GM23338 (cell line): Measurements from ENCODE around the gene PAX2.
A peak's percentile ranks its signal among the peaks of the same experiment; 100 is the strongest.

ENCODE experiments used
- CREB1 ChIP-seq: fragments of 250-450 bp; sonication (Bioruptor Pico); IDR thresholded peaks from 2 replicates; pipeline ENCODE4 v1.5.0; 2020; ENCODE audit warnings: low read depth, mild to moderate bottlenecking, moderate library complexity
- EZH2 ChIP-seq: fragments of 200-600 bp; sonication (generic); IDR thresholded peaks from one replicate; pipeline ENCODE4 v1.8.0; 2017; ENCODE audit warnings: antibody characterized with exemption, mild to moderate bottlenecking, low read depth; ENCODE audit not compliant: unreplicated experiment
- EZH2phosphoT487 ChIP-seq: fragments of 200-600 bp; sonication (generic); IDR thresholded peaks from one replicate; pipeline ENCODE4 v1.8.1; 2018; ENCODE audit warnings: antibody characterized with exemption; ENCODE audit not compliant: unreplicated experiment
- JUNB ChIP-seq: IDR thresholded peaks from one replicate; pipeline ENCODE4 v1.6.1; 2016; ENCODE audit warnings: antibody characterized with exemption; ENCODE audit not compliant: unreplicated experiment
- NANOG ChIP-seq: IDR thresholded peaks from 2 replicates; pipeline ENCODE4 v1.6.1; 2016; ENCODE audit warnings: antibody characterized with exemption, borderline replicate concordance
- POLR2AphosphoS5 ChIP-seq: IDR thresholded peaks from 2 replicates; pipeline ENCODE4 v1.6.1; 2016; ENCODE audit warnings: antibody characterized with exemption, low read depth
- STAT1 ChIP-seq: IDR thresholded peaks from one replicate; pipeline ENCODE4 v1.6.1; 2016; ENCODE audit warnings: antibody characterized with exemption; ENCODE audit not compliant: unreplicated experiment
- ZNF114 ChIP-seq: fragments of 250-450 bp; sonication (Bioruptor Pico); IDR thresholded peaks from 2 replicates; pipeline ENCODE4 v1.5.0; 2020; ENCODE audit warnings: mild to moderate bottlenecking, moderate library complexity
- ZNF331 ChIP-seq: fragments of 250-450 bp; sonication (Bioruptor Pico); IDR thresholded peaks from 2 replicates; pipeline ENCODE4 v1.5.0; 2020; ENCODE audit warnings: low read depth, mild to moderate bottlenecking, moderate library complexity
- TF ChIP-seq, protein P1 (sequence below), 2 experiments: fragments of 200-600 bp in 1 of 2; sonication (generic) in 1 of 2; conservative IDR thresholded peaks; 2 replicates each; pipeline versions ENCODE4 v1.5.1 to v1.6.1; 2016 to 2017; ENCODE audit warnings: antibody characterized with exemption in 2 of 2, low read depth in 2 of 2, mild to moderate bottlenecking in 2 of 2, moderate library complexity in 1 of 2
- TF ChIP-seq, protein P2 (sequence below): IDR thresholded peaks from 2 replicates; pipeline ENCODE4 v1.6.1; 2016; ENCODE audit warnings: antibody characterized with exemption
- TF ChIP-seq, protein P3 (sequence below): IDR thresholded peaks from one replicate; pipeline ENCODE4 v1.6.1; 2018; ENCODE audit warnings: antibody characterized with exemption; ENCODE audit not compliant: unreplicated experiment

DNA sequence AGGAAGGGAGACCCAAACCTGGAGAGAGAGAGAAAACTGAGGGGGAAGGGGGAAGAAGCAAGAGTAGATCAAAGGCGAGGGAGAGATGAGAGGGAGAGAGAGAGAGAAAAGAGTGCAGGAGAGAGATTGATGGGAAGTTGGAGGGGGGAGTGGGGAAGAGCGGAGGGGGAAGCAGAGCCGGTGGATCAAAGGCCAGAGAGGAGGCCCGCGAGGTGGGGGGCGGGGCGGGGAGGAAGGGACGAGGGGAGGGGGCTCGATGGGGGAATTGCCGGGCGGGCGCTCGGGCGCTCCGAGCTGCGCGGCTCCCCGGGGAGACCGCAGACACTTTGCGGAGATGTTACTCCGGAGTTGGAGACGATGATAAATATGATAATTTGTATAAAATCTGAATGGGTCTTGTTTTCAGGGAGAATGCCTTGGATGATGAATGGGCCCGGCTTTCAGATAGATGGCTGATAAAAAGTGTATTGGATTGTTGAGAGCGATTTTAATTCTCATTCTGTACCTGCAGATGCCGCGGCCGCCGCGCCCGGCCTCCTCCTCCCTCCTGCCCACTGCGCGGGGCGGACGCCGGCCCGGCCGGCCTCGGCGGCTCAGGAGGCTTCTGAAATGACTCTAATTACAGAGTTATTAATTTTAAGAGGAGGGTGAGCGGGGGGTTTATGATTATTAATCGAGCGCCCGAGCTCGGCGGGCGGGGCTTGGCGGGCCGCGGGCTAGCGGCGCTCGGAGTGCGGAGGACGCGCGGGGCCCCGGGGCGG, 21.4 kb upstream of the PAX2 start:
- TF ChIP-seq, protein P1, sequence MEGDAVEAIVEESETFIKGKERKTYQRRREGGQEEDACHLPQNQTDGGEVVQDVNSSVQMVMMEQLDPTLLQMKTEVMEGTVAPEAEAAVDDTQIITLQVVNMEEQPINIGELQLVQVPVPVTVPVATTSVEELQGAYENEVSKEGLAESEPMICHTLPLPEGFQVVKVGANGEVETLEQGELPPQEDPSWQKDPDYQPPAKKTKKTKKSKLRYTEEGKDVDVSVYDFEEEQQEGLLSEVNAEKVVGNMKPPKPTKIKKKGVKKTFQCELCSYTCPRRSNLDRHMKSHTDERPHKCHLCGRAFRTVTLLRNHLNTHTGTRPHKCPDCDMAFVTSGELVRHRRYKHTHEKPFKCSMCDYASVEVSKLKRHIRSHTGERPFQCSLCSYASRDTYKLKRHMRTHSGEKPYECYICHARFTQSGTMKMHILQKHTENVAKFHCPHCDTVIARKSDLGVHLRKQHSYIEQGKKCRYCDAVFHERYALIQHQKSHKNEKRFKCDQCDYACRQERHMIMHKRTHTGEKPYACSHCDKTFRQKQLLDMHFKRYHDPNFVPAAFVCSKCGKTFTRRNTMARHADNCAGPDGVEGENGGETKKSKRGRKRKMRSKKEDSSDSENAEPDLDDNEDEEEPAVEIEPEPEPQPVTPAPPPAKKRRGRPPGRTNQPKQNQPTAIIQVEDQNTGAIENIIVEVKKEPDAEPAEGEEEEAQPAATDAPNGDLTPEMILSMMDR (conservative IDR thresholded peaks at IDR 0.05; ENCODE audit: low read depth in 2 of 2): no peak
- TF ChIP-seq EZH2phosphoT487: peak; percentile 94
- TF ChIP-seq ZNF331 (CRISPR knock-in tag): no peak
- TF ChIP-seq EZH2: peak; percentile 100
- TF ChIP-seq POLR2AphosphoS5: no peak
- TF ChIP-seq, protein P2, sequence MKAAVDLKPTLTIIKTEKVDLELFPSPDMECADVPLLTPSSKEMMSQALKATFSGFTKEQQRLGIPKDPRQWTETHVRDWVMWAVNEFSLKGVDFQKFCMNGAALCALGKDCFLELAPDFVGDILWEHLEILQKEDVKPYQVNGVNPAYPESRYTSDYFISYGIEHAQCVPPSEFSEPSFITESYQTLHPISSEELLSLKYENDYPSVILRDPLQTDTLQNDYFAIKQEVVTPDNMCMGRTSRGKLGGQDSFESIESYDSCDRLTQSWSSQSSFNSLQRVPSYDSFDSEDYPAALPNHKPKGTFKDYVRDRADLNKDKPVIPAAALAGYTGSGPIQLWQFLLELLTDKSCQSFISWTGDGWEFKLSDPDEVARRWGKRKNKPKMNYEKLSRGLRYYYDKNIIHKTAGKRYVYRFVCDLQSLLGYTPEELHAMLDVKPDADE: no peak
- TF ChIP-seq, protein P3, sequence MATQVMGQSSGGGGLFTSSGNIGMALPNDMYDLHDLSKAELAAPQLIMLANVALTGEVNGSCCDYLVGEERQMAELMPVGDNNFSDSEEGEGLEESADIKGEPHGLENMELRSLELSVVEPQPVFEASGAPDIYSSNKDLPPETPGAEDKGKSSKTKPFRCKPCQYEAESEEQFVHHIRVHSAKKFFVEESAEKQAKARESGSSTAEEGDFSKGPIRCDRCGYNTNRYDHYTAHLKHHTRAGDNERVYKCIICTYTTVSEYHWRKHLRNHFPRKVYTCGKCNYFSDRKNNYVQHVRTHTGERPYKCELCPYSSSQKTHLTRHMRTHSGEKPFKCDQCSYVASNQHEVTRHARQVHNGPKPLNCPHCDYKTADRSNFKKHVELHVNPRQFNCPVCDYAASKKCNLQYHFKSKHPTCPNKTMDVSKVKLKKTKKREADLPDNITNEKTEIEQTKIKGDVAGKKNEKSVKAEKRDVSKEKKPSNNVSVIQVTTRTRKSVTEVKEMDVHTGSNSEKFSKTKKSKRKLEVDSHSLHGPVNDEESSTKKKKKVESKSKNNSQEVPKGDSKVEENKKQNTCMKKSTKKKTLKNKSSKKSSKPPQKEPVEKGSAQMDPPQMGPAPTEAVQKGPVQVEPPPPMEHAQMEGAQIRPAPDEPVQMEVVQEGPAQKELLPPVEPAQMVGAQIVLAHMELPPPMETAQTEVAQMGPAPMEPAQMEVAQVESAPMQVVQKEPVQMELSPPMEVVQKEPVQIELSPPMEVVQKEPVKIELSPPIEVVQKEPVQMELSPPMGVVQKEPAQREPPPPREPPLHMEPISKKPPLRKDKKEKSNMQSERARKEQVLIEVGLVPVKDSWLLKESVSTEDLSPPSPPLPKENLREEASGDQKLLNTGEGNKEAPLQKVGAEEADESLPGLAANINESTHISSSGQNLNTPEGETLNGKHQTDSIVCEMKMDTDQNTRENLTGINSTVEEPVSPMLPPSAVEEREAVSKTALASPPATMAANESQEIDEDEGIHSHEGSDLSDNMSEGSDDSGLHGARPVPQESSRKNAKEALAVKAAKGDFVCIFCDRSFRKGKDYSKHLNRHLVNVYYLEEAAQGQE: no peak
- no peak for TF ChIP-seq JUNB
- TF ChIP-seq CREB1: no peak
- TF ChIP-seq STAT1: no peak
- TF ChIP-seq NANOG: no peak
- TF ChIP-seq ZNF114 (CRISPR knock-in tag): no peak
